Measurements from ENCODE around the gene PFDN4.

The PFDN4 gene

GRCh38 chr20:54197621-54198604 is 10.0 kb upstream of the PFDN4 start:
- TF ChIP-seq CTCF (IDR thresholded peaks at IDR 0.05; ENCODE audit: borderline replicate concordance, extremely low read depth, low read length, poor library complexity, severe bottlenecking), result peak; percentile 35
- no peak for TF ChIP-seq EZH2 (IDR thresholded peaks at IDR 0.05; ENCODE audit: borderline replicate concordance, low read depth, low read length, severe bottlenecking)
- Histone ChIP-seq H4K20me1 (ENCODE audit: insufficient read depth, low read length) (no peaks in the 10 kb centered on the region), H3K27me3 (ENCODE audit: insufficient read depth, low read length, poor library complexity) (peaks cover 25% of the 10 kb centered on the region), H3K4me2 (ENCODE audit: insufficient read depth, low read length) (no peak overlapping the region), H3K4me3 (ENCODE audit: low read depth in 1 of 2, low read length in 2 of 2) (no peak overlapping the region), H3K36me3 (ENCODE audit: insufficient read depth, low read length) (no peaks in the 10 kb centered on the region), H3K79me2 (ENCODE audit: insufficient read depth, low read length) (no peaks in the 10 kb centered on the region), H3K9ac (ENCODE audit: low read depth, low read length) (no peak overlapping the region), H2AFZ (ENCODE audit: low read depth, low read length) (no peak overlapping the region), H3K27ac (ENCODE audit: low read length) (no peak overlapping the region), H3K9me3 (ENCODE audit: insufficient read depth, low read length, severe bottlenecking) (no peaks in the 10 kb centered on the region), H3K4me1 (ENCODE audit: insufficient read depth, low read length) (no peaks in the 10 kb centered on the region)
- ATAC-seq (ENCODE audit: insufficient read depth, low read depth) (no peak), DNase-seq (no peak)

GRCh38 chr20:54199283-54199682 is 8.6 kb upstream of the PFDN4 start:
- peaks cover 25% of the 10 kb centered on the region for H3K27me3 ChIP-seq (ENCODE audit: insufficient read depth, low read length, poor library complexity)
- H3K4me3 ChIP-seq (ENCODE audit: low read depth in 1 of 2, low read length in 2 of 2), result no peak overlapping the region
- no peaks in the 10 kb centered on the region for H3K36me3 ChIP-seq (ENCODE audit: insufficient read depth, low read length)
- DNase-seq, result no peak
- H3K79me2 ChIP-seq (ENCODE audit: insufficient read depth, low read length), result no peaks in the 10 kb centered on the region
- no peak overlapping the region for H3K9ac ChIP-seq (ENCODE audit: low read depth, low read length)
- H3K9me3 ChIP-seq (ENCODE audit: insufficient read depth, low read length, severe bottlenecking), result no peaks in the 10 kb centered on the region
- H3K27ac ChIP-seq (ENCODE audit: low read length), result no peak overlapping the region
- no peaks in the 10 kb centered on the region for H3K4me1 ChIP-seq (ENCODE audit: insufficient read depth, low read length)
- no peaks in the 10 kb centered on the region for H4K20me1 ChIP-seq (ENCODE audit: insufficient read depth, low read length)
- peak; percentile 40; the same call in 2 of the 3 replicates for ATAC-seq (ENCODE audit: insufficient read depth, low read depth)
- TF ChIP-seq EZH2 (IDR thresholded peaks at IDR 0.05; ENCODE audit: borderline replicate concordance, low read depth, low read length, severe bottlenecking), result no peak
- TF ChIP-seq CTCF (IDR thresholded peaks at IDR 0.05; ENCODE audit: borderline replicate concordance, extremely low read depth, low read length, poor library complexity, severe bottlenecking), result no peak
- H3K4me2 ChIP-seq (ENCODE audit: insufficient read depth, low read length), result no peak overlapping the region
- H2AFZ ChIP-seq (ENCODE audit: low read depth, low read length), result no peak overlapping the region

- H3K9ac ChIP-seq (ENCODE audit: low read depth, low read length), result no peak overlapping the region
- peak; percentile 72 for ATAC-seq (ENCODE audit: insufficient read depth, low read depth)
- H4K20me1 ChIP-seq (ENCODE audit: insufficient read depth, low read length), result no peaks in the 10 kb centered on the region
- H2AFZ ChIP-seq (ENCODE audit: low read depth, low read length), result no peak overlapping the region
- H3K9me3 ChIP-seq (ENCODE audit: insufficient read depth, low read length, severe bottlenecking), result no peaks in the 10 kb centered on the region
- H3K4me3 ChIP-seq (ENCODE audit: low read depth in 1 of 2, low read length in 2 of 2), result no peak overlapping the region
- DNase-seq, result peak; percentile 75
- no peak overlapping the region for H3K4me2 ChIP-seq (ENCODE audit: insufficient read depth, low read length)
- TF ChIP-seq CTCF (IDR thresholded peaks at IDR 0.05; ENCODE audit: borderline replicate concordance, extremely low read depth, low read length, poor library complexity, severe bottlenecking) (peak; percentile 98), EZH2 (IDR thresholded peaks at IDR 0.05; ENCODE audit: borderline replicate concordance, low read depth, low read length, severe bottlenecking) (no peak)
- H3K36me3 ChIP-seq (ENCODE audit: insufficient read depth, low read length), result no peaks in the 10 kb centered on the region
- peaks cover 23% of the 10 kb centered on the region for H3K27me3 ChIP-seq (ENCODE audit: insufficient read depth, low read length, poor library complexity)
- no peaks in the 10 kb centered on the region for H3K79me2 ChIP-seq (ENCODE audit: insufficient read depth, low read length)
- H3K4me1 ChIP-seq (ENCODE audit: insufficient read depth, low read length), result no peaks in the 10 kb centered on the region
- H3K27ac ChIP-seq (ENCODE audit: low read length), result no peak overlapping the region
Observed at GRCh38 chr20:54199721-54200176, 8.1 kb upstream of the PFDN4 start.
